ENCODE results near the gene FAM32A. TPM values are rescaled to one million over a fixed set of nuclear protein-coding genes. Genes with fewer than 3 reads are reported as not detected.

Gene FAM32A
- total RNA-seq, 1 donor from 2014 or later: 103 TPM

DNA sequence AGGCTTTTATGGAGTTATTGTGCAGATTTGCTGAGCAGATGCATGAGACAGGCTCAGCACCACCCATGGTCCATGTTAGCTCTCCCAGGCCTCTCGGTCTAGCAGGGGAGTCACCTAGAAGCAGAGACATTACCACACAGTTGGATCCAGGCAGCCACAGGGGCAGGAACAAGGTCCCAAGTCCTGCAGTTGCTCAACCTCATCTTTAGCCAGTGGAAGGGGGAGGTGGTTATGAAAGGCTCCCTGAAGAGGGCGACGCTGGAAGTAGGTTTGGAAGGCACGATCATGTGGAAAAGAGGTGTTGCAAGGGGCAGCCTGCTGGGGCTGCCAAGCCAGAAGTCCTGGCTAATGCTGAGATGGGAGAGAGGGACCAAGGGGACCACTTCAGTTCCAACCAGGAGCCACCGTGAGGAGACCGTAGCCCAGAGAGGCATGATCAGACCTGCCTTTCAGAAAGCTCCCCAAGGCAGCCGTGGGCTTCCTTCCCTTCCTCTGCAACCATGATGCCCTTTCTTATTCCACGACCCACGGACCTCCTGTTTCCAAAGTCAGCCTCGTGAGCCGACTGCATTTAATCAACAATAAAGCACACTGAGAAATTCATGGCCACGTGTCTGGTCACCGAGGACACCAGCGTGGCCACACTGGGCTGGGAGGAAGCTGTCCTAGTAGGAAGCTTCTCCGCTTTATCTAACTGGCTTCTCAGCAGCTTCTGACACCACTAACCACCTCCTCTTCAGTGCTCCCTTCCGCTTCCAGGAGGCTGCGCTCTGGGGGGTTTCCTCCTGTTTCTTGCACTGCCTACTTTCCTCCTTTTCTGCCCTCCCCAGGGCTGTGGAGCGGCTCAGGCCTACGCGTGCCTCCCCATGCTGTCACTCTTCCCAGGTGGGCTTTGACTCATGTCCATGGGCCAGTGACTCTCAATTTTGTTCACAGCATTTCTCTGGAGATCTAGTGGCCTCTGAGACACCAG, 15.1 kb downstream of the FAM32A start:
- TF ChIP-seq, protein P1, sequence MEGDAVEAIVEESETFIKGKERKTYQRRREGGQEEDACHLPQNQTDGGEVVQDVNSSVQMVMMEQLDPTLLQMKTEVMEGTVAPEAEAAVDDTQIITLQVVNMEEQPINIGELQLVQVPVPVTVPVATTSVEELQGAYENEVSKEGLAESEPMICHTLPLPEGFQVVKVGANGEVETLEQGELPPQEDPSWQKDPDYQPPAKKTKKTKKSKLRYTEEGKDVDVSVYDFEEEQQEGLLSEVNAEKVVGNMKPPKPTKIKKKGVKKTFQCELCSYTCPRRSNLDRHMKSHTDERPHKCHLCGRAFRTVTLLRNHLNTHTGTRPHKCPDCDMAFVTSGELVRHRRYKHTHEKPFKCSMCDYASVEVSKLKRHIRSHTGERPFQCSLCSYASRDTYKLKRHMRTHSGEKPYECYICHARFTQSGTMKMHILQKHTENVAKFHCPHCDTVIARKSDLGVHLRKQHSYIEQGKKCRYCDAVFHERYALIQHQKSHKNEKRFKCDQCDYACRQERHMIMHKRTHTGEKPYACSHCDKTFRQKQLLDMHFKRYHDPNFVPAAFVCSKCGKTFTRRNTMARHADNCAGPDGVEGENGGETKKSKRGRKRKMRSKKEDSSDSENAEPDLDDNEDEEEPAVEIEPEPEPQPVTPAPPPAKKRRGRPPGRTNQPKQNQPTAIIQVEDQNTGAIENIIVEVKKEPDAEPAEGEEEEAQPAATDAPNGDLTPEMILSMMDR (IDR thresholded peaks at IDR 0.05; ENCODE audit: partially characterized antibody, unreplicated experiment): no peak
- peaks cover 4% of the 10 kb centered on the region for H3K36me3 Mint-ChIP-seq (ENCODE audit: unreplicated experiment)
- peaks cover 6% of the 10 kb centered on the region for H3K9me3 Mint-ChIP-seq (ENCODE audit: unreplicated experiment)
- DNase-seq: no peak
- peaks cover 4% of the 10 kb centered on the region for H3K4me1 Mint-ChIP-seq (ENCODE audit: low read depth, unreplicated experiment)
- peaks cover 6% of the 10 kb centered on the region for H3K27me3 Mint-ChIP-seq (ENCODE audit: unreplicated experiment)
- H3K27ac Mint-ChIP-seq (ENCODE audit: unreplicated experiment): no peak overlapping the region
- H3K4me3 Mint-ChIP-seq (ENCODE audit: unreplicated experiment): peak overlapping the region; percentile 52

DNA sequence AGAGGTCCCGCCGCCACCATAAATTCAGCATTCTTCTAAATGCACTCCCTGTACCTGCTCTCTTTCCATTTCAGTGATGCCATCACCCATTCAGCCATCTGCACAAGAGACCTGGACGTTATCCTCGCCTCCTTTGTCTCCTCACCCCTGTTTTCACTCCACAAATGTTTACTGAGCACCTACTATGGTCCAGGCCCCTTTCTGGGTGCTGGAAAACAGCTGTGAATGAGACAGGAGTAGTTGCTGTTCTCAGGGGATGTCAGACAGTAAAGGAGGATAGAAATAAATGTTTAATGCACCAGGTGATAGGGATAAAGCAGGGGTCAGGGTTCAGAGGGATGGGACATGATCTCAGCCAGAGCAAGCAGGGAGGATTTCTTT, 15.8 kb downstream of the FAM32A start:
- peaks cover 6% of the 10 kb centered on the region for H3K27me3 Mint-ChIP-seq (ENCODE audit: unreplicated experiment)
- no peak for DNase-seq
- no peak overlapping the region for H3K27ac Mint-ChIP-seq (ENCODE audit: unreplicated experiment)
- H3K36me3 Mint-ChIP-seq (ENCODE audit: unreplicated experiment): peaks cover 4% of the 10 kb centered on the region
- no peak overlapping the region for H3K4me3 Mint-ChIP-seq (ENCODE audit: unreplicated experiment)
- TF ChIP-seq, protein P1 (IDR thresholded peaks at IDR 0.05; ENCODE audit: partially characterized antibody, unreplicated experiment): no peak
- H3K4me1 Mint-ChIP-seq (ENCODE audit: low read depth, unreplicated experiment): peaks cover 4% of the 10 kb centered on the region
- H3K9me3 Mint-ChIP-seq (ENCODE audit: unreplicated experiment): peaks cover 6% of the 10 kb centered on the region

DNA sequence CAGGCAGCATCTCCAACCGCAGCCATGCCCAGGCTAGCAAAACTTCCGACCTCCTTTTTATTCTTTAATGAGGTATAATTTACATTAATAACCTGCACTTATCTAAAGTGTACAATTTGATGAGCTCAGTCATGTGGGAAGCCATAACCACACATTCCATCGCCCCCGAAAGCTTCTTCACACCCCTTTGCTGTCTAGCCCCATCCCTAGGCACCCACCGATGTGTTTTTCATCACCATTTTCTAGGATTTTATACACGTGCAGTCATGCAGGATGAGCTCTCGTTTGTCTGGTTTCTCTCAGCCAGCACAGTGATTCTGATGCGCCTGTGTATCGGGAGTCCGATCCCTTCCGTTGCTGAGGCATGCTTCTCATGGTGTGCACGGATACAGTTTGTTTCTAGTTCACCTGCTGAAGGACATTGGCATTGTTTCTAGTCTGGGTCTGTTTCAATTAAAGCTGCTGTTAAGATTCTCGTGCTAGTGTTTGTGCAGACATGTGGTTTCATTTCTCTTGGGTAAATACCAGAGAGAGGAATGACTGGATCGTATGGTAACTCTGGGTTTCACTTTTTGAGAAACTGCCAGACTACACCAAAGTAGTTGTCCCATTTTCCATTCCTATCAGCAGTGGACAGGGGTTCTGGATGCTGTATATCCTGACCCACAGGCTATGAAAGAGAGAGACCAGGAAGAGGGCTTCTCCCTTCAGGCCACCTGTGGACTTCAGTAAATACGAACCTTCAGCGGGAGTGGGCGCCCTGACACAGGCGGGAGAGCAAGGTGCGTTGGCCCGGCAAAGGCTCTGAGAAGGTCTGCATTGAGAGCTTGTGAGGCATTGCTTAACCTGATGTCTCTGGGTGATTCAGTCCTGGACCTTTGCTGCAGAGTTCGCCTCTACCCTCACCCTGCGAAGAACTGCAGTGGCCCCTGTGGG, 17.4 kb downstream of the FAM32A start:
- H3K27me3 Mint-ChIP-seq (ENCODE audit: unreplicated experiment): peaks cover 4% of the 10 kb centered on the region
- peaks cover 10% of the 10 kb centered on the region for H3K9me3 Mint-ChIP-seq (ENCODE audit: unreplicated experiment)
- no peak overlapping the region for H3K27ac Mint-ChIP-seq (ENCODE audit: unreplicated experiment)
- peaks cover 4% of the 10 kb centered on the region for H3K36me3 Mint-ChIP-seq (ENCODE audit: unreplicated experiment)
- H3K4me3 Mint-ChIP-seq (ENCODE audit: unreplicated experiment): no peak overlapping the region
- TF ChIP-seq, protein P1 (IDR thresholded peaks at IDR 0.05; ENCODE audit: partially characterized antibody, unreplicated experiment): no peak
- H3K4me1 Mint-ChIP-seq (ENCODE audit: low read depth, unreplicated experiment): peaks cover 2% of the 10 kb centered on the region
- no peak for DNase-seq

DNA sequence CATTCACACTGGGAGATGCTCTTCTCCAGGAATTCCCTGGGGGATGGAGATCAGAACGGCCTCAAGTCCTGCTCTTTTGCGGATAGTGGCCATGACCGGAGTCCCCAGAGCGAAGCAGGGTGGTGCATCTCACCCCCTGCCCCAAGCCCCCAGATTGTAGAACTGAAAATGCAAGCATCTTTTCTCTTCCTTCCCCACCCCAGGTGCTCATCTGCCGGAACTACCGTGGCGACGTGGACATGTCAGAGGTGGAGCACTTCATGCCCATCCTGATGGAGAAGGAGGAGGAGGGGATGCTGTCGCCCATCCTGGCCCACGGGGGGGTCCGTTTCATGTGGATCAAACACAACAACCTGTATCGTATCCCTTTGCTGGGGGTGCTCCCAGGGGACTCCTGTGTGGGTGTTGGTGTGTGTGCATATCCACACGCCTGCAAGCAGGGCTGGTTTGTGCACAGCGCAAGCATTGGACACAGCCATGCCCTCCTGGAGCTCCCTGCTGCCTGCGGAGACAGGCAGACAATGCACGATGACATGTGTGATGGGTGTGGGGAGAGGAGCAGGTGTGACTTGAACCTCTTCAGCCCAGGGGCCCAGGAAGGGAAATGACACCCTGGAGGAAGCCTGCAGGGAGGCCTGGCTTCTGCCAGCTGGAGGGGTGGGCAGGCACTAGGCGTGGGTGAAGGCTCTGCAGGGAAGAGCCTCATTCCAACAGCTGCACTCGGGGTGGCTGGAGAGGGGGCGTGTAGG, 18.2 kb downstream of the FAM32A start:
- TF ChIP-seq, protein P1 (IDR thresholded peaks at IDR 0.05; ENCODE audit: partially characterized antibody, unreplicated experiment): no peak
- H3K4me3 Mint-ChIP-seq (ENCODE audit: unreplicated experiment): no peak overlapping the region
- peaks cover 3% of the 10 kb centered on the region for H3K27me3 Mint-ChIP-seq (ENCODE audit: unreplicated experiment)
- peaks cover under 1% of the 10 kb centered on the region for H3K4me1 Mint-ChIP-seq (ENCODE audit: low read depth, unreplicated experiment)
- no peak for DNase-seq
- no peak overlapping the region for H3K27ac Mint-ChIP-seq (ENCODE audit: unreplicated experiment)
- peaks cover 8% of the 10 kb centered on the region for H3K9me3 Mint-ChIP-seq (ENCODE audit: unreplicated experiment)
- H3K36me3 Mint-ChIP-seq (ENCODE audit: unreplicated experiment): peaks cover 9% of the 10 kb centered on the region

Data from glutamatergic neuron (in vitro differentiated cells).